ENCODE results near the gene GALNT12.
A peak's percentile ranks its signal among the peaks of the same experiment; 100 is the strongest.

Gene GALNT12

GRCh38 chr9:98807070-98807813, at the start of gene GALNT12:
TSS of gene GALNT12 (plus strand) at chr9:98807670. CDS start at chr9:98807699, 29 bp downstream.
- DNase-seq (ENCODE audit: extremely low read depth in 1 of 2, low read depth in 1 of 2) = peak in 1 of 2 donors; percentile 41

- no peak for DNase-seq (ENCODE audit: extremely low read depth in 1 of 2, low read depth in 1 of 2)
These were observed 47.2 kb upstream of the GALNT12 start for GRCh38 chr9:98760231-98760630.

GRCh38 chr9:98763986-98764745, 43.3 kb upstream of the GALNT12 start:
- no peak for DNase-seq (ENCODE audit: extremely low read depth in 1 of 2, low read depth in 1 of 2)

GRCh38 chr9:98765256-98765655, 42.2 kb upstream of the GALNT12 start:
- DNase-seq (ENCODE audit: extremely low read depth in 1 of 2, low read depth in 1 of 2) = no peak

DNA sequence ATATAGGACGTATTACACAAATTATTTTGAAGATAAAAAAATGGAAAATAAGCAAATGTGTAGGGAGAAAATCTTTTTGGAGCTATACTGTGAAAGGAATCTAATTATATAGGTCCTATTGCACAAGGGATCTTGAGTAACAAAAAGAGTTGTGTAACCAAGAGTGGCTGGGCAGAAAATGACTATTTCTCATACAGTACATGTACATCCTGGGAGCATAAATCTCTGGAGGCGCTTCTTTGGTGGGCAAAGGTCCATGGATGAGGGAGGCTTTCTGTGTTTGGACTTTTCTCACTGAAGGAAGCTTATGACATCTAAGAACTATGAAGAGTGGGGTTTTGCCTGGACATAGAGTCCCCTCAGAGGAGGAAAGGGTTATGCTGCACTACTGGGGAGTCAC, 40.9 kb upstream of the GALNT12 start:
- no peak for DNase-seq (ENCODE audit: extremely low read depth in 1 of 2, low read depth in 1 of 2)

- DNase-seq (ENCODE audit: extremely low read depth in 1 of 2, low read depth in 1 of 2) = no peak
These were observed 40.3 kb upstream of the GALNT12 start for GRCh38 chr9:98767196-98767595.

DNA sequence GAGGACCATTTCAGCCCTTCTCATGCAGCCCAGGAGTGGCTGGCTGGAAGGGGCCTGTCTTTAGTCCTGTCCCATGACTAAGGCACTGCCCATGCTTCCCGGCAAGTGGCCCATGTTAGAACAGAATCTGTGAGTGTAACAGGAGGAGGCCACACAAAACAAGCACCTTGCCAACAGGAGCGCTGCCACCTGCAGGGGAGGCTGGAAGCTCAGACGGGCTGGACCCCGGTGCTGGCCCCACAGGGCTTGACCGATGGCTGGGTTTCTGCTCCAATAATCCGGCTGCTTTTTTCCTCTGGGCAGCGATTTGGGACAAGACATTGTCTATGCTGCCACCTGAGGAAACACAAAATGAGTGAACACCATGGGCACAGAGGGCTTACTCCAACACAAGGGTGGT, 39.6 kb upstream of the GALNT12 start:
- DNase-seq (ENCODE audit: extremely low read depth in 1 of 2, low read depth in 1 of 2) = no peak

DNA sequence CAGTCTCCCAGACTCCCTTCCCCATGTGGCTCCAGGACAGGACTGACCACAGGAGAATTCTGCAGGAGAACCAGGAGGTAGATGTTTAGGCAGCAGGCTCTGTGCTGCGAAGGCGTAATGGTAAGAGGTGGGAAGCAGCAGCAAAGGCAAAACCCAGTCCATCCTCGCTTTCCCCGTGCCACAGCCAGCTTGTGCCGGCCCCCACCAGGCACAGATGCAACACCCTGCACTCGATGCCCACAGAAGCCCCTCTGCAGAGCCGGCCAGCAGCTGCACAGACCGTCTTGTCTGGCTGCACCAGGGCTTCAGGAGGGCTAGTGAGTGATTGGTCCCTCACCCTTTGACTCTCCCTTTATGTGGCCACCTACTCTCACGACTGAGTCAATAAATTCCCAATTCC, 39.1 kb upstream of the GALNT12 start:
- no peak for DNase-seq (ENCODE audit: extremely low read depth in 1 of 2, low read depth in 1 of 2)

DNA sequence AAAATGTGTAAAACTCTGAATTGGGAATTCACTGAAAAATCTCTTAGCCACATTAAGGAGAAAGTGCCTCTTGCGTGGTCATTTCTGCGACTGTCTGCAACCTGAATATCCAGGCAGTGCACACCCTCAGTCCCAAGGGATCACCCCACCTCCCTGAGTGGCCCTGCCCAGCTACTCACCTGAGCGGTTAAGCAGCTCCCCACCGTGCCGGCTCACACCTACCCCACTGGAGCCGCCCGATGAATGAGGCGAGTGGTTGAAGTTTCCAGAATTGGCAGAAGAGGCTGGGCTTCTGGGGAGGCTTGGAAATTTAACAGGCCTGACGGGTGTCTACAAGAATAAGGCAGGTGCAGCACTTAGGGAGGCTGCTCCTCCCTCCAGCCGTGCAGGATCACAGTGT, 36.8 kb upstream of the GALNT12 start:
- no peak for DNase-seq (ENCODE audit: extremely low read depth in 1 of 2, low read depth in 1 of 2)

- no peak for DNase-seq (ENCODE audit: extremely low read depth in 1 of 2, low read depth in 1 of 2)
These were observed 36.1 kb upstream of the GALNT12 start for GRCh38 chr9:98771209-98771874.

- no peak for DNase-seq (ENCODE audit: extremely low read depth in 1 of 2, low read depth in 1 of 2)
These were observed 34.9 kb upstream of the GALNT12 start for GRCh38 chr9:98772364-98773155.

DNA sequence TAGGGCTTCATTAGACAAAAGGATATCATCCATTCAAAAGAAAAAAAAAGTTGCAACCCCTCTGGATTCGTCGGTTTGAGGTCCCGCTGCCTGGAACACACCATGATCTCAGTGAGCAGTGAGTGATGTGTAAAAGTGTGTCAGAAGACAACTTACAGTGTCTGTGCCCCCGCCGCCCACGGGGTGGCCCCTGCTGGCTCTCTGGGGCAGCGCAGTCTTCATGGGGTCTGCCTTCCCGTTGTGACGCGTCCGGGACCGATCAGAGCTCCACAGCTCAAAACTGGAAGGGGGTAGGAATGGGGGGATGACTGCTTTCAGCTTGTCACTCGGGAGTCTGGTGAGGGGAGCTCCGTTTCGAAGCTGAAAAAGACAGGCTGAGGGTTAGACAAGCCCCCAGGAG, 33.7 kb upstream of the GALNT12 start:
- DNase-seq (ENCODE audit: extremely low read depth in 1 of 2, low read depth in 1 of 2) = no peak

DNA sequence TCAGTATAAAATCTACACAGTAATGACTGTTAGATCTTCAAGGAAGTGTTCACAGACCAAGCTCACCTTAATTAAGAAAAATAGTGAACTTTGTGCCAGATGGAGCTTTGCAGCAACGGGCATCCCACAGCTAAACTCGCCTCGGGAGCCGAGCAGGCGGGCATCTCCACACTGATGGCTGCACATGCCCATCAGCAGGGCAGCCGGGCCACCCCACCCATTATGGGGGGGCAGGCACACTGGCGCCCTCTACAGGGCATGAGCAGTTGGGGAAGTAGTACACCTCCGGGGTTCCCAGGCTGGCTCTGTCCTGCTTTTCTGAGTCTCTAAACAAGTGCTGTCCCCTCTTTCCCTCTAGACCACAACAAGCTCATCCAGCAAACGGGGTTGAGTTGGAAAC, 32.7 kb upstream of the GALNT12 start:
- DNase-seq (ENCODE audit: extremely low read depth in 1 of 2, low read depth in 1 of 2) = no peak

DNA sequence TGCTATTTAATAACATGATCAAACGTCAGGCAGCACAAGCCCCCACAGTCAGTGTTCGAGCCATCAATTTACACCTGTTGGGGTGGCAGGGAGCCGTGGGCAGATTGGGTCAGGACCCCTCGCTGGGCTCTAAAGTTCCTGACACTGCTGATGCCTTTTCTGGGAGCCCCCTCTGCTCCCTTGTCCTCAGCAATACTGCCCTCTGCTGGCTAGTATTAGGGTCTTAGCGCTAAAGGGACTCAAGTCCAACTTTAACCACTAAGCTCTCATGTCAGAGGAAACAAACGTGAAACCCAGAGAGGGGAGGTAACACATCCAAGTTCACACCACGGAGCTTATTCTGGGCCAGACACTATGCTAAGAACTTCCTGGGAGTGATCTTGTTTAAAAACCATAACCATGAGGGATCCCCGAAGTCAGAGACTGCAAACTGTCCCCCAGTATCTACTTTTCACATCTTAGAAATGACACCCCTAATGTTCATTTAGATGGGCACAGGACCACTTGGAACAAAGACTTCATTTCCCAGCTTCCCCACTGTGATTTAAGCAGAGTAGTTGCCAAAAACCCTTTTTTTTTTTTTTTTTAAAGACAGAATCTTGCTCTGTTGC, 31.5 kb upstream of the GALNT12 start:
- no peak for DNase-seq (ENCODE audit: extremely low read depth in 1 of 2, low read depth in 1 of 2)

- no peak for DNase-seq (ENCODE audit: extremely low read depth in 1 of 2, low read depth in 1 of 2)
These were observed 29.9 kb upstream of the GALNT12 start for GRCh38 chr9:98777618-98778017.

DNA sequence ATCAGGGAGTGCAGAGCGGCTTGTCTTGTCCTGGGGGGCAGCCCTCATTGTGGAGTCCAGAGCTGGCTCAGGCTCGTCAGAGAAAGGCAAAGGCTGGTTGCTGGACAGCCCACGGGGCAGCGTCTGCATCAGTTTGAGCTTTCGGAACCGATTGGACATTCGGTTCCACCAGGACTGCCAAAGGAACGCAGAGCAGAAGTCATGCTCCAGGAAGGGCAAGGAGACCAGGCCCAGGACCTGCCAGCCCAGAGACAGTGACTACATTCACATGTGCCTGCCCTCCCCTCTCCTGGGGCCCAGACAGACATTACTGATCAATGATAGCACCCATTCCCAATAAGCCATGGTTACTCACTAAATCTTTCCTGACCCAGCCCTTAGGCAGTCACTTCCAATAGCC, 29.2 kb upstream of the GALNT12 start:
- no peak for DNase-seq (ENCODE audit: extremely low read depth in 1 of 2, low read depth in 1 of 2)

- DNase-seq (ENCODE audit: extremely low read depth in 1 of 2, low read depth in 1 of 2) = no peak
These were observed 28.5 kb upstream of the GALNT12 start for GRCh38 chr9:98778711-98779530.

DNA sequence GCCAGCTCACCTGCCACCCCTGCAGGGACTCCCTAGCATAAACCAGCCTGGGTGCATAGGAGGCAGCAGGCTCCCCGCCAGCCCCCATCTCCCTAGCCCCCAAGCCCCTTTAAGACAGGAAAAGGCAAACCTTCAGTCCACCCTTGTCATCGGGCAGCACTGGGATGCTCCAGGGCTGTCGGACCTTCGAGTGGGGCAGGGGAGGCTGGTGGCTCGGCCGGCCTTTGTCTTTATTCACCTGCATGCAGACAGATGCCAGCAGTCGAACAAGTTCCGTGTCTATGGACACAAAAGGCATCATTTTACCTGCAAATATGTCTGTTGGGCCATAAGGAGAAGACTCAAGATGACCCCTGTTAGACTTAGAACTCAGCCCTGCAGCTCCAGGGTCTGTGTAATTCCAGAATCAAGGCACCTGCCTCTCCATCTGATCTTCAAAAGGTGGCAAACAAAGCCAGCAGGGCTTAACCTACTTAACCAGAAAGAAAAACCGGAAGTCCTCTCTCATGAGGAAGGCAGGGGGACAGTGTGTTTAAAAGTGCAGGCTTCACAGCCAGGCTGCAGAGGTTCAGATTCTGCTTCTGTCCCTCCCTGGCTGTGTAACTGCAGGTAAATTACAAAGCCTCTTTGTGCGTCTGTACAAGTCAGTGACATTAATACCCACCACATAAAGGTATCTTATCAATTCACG, 27.3 kb upstream of the GALNT12 start:
- no peak for DNase-seq (ENCODE audit: extremely low read depth in 1 of 2, low read depth in 1 of 2)

Measured in activated CD8-positive, alpha-beta memory T cell treated with anti-CD3 and anti-CD28 coated beads for 1 hour (primary cell).